ENCODE data around the gene ZNF410. TPM values are rescaled to one million over a fixed set of nuclear protein-coding genes. Genes with fewer than 3 reads are reported as not detected.

Gene ZNF410
- total RNA-seq, 4 donors from 2014 or later: 48.8 to 57.3 (median 51.2) TPM

DNA sequence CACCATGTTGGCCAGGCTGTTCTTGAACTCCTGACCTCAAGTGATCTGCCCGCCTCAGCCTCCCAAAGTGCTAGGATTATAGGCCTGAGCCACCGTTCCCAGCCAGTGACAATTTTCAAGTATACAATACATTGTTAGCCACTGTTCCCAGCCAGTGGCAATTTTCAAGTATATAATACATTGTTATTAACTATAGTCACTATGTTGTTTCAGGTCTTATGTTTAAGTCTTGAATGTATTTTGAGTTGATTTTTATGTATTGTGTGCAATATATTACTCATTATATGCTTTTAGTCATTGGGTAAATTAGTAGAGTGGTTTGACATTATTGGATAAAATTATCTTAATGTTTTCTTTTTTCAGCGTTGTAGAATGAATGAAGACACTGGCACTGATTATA lies 13.0 kb upstream of the ZNF410 start:
- Histone ChIP-seq H3K4me1 (no peaks in the 10 kb centered on the region), H3K9me3 (no peaks in the 10 kb centered on the region), H3K27ac (no peak overlapping the region), H3K27me3 (no peaks in the 10 kb centered on the region), H3K36me3 (no peaks in the 10 kb centered on the region), H3K4me3 (replicated peaks in 1 of 3) (no peak overlapping the region)
- no peak for DNase-seq
- intact Hi-C loops (cut with DNase I): no loop called here
- WGBS, 2 donors: 97 to 99% methylated on average over 3 of the region's 3 CpGs
- TF ChIP-seq, protein P1, sequence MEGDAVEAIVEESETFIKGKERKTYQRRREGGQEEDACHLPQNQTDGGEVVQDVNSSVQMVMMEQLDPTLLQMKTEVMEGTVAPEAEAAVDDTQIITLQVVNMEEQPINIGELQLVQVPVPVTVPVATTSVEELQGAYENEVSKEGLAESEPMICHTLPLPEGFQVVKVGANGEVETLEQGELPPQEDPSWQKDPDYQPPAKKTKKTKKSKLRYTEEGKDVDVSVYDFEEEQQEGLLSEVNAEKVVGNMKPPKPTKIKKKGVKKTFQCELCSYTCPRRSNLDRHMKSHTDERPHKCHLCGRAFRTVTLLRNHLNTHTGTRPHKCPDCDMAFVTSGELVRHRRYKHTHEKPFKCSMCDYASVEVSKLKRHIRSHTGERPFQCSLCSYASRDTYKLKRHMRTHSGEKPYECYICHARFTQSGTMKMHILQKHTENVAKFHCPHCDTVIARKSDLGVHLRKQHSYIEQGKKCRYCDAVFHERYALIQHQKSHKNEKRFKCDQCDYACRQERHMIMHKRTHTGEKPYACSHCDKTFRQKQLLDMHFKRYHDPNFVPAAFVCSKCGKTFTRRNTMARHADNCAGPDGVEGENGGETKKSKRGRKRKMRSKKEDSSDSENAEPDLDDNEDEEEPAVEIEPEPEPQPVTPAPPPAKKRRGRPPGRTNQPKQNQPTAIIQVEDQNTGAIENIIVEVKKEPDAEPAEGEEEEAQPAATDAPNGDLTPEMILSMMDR (IDR thresholded peaks at IDR 0.05): no peak
- no peak for TF ChIP-seq POLR2A (IDR thresholded peaks at IDR 0.05)

DNA sequence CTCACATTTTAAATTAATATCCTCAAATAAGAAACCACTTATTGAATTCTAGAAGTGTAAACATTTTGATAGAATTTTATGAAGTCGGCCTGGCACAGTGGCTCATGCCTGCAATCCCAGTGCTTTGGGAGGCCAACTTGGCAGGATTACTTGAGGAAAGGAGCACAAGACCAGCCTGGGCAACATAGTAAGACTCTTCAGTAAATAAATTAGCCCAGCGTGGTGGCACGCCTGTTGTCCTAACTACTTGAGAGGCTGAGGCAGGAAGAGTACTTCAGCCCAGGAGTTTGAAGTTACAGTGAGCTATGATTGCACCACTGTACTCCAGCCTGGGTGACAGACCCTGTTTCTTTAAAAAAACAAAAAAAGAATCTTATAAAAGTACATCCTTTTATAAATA lies 8.9 kb upstream of the ZNF410 start:
- H3K4me3 ChIP-seq (replicated peaks in 1 of 3): no peak overlapping the region
- H3K9me3 ChIP-seq: no peaks in the 10 kb centered on the region
- no peak overlapping the region for H3K27ac ChIP-seq
- peak in 1 of 2 donors; percentile 46 for DNase-seq
- H3K4me1 ChIP-seq: no peaks in the 10 kb centered on the region
- no peaks in the 10 kb centered on the region for H3K27me3 ChIP-seq
- 46 to 76% methylated on average over 3 of the region's 3 CpGs for WGBS, 2 donors
- TF ChIP-seq, protein P1 (IDR thresholded peaks at IDR 0.05): no peak
- TF ChIP-seq POLR2A (IDR thresholded peaks at IDR 0.05): no peak
- H3K36me3 ChIP-seq: no peaks in the 10 kb centered on the region
- intact Hi-C loops (cut with DNase I): no loop called here

GRCh38 chr14:73878436-73878835 lies 8.2 kb upstream of the ZNF410 start:
- no peak for DNase-seq
- intact Hi-C loops (cut with DNase I): no loop called here
- Histone ChIP-seq H3K4me3 (replicated peaks in 1 of 3) (no peak overlapping the region), H3K27ac (no peak overlapping the region), H3K4me1 (no peaks in the 10 kb centered on the region), H3K9me3 (no peaks in the 10 kb centered on the region), H3K27me3 (no peaks in the 10 kb centered on the region), H3K36me3 (no peaks in the 10 kb centered on the region)
- WGBS, 2 donors: 71 to 88% methylated on average over 6 of the region's 6 CpGs
- no peak for TF ChIP-seq POLR2A (IDR thresholded peaks at IDR 0.05)
- TF ChIP-seq, protein P1 (IDR thresholded peaks at IDR 0.05): no peak

GRCh38 chr14:73879027-73879426 lies 7.6 kb upstream of the ZNF410 start:
- 82 to 83% methylated on average over 1 of the region's 1 CpG for WGBS, 2 donors
- intact Hi-C loops (cut with DNase I): no loop called here

GRCh38 chr14:73884438-73885190 lies 2.0 kb upstream of the ZNF410 start:
- whole genome bisulfite sequencing, 2 donors: 83 to 86% methylated on average over 8 of the region's 8 CpGs
- no peak for DNase-seq
- H3K4me3 ChIP-seq (replicated peaks in 1 of 3): no peak overlapping the region
- no peaks in the 10 kb centered on the region for H3K27me3 ChIP-seq
- TF ChIP-seq, protein P1 (IDR thresholded peaks at IDR 0.05): no peak
- TF ChIP-seq POLR2A (IDR thresholded peaks at IDR 0.05): no peak
- peaks cover 6 to 16% of the 10 kb centered on the region in 2 donors for H3K4me1 ChIP-seq
- no peaks in the 10 kb centered on the region for H3K36me3 ChIP-seq
- intact Hi-C loops (cut with DNase I): no loop called here
- H3K9me3 ChIP-seq: no peaks in the 10 kb centered on the region
- no peak overlapping the region for H3K27ac ChIP-seq

More at GRCh38 chr14:73879027-73879426, 7.6 kb upstream of the ZNF410 start:
- Histone ChIP-seq H3K4me3 (replicated peaks in 1 of 3) (no peak overlapping the region), H3K9me3 (no peaks in the 10 kb centered on the region), H3K27me3 (no peaks in the 10 kb centered on the region), H3K36me3 (no peaks in the 10 kb centered on the region), H3K4me1 (no peaks in the 10 kb centered on the region), H3K27ac (no peak overlapping the region)
- no peak for DNase-seq
- no peak for TF ChIP-seq POLR2A (IDR thresholded peaks at IDR 0.05)
- TF ChIP-seq, protein P1 (IDR thresholded peaks at IDR 0.05): no peak

Data from thyroid gland (tissue), 4 donors.